M059J (cell line): ENCODE data around the gene SERPING1. TPM values are rescaled to one million over a fixed set of nuclear protein-coding genes. Genes with fewer than 3 reads are reported as not detected.

Experiments
- DNase-seq: peaks from one replicate; pipeline ENCODE4 v3.0.0-alpha.2; 2012; ENCODE audit warnings: low read depth
- total RNA-seq: library from RNA; depleted of rRNA; stranded (reverse); fragments of >200 nt; shearing (Covaris generic); gene quantifications from 2 replicates; pipeline ENCODE4 v1.2.3, GENCODE V29; 2014

The SERPING1 gene
- total RNA-seq, 1 experiment from 2014 or later: 17.0 TPM

DNA sequence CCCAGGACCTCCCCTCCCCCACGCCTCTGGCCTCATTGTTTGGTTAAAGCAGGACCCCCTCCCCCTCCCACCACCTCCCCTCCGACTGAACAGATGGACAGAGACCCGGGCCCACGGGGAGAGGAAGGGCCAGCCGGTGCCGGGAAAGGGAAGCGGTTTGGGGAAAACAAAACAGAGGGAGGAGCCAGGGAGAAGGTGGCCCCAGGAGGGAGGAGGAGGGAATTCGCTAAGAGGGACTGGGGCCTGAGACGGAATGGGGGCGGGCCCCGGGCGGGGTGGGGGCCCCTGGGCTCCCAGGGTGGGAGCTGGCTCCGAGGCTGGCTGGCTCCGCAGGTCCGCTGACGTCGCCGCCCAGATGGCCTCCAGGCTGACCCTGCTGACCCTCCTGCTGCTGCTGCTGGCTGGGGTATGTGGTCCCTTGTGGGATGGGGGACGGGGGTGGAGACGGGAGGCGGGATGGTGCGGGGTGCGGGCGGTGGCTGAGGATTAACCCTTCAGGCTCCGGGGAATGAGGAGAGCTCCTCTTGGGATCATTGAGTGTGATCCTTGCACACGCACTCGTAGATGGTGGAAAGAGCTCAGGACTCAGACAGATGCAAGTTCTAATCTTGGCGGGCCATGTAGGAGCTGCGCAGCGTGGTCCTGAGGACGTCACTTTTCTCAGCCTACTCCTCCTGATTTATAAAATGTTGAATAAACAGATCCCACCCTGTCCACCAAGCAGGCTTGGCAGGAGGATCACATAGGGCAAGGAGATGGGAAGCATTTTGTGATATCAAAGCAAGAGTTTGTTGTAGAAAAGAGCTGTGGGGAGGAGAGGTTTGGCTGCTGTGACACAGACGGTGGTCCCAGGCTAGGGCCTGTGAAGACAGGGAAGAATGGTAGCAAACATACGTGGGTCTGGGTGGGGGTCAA lies 688 bp downstream of the SERPING1 start:
- peak; percentile 44 for DNase-seq

GRCh38 chr11:57598831-57599155 lies 1.3 kb downstream of the SERPING1 start:
- peak; percentile 24 for DNase-seq

GRCh38 chr11:57599381-57599780 lies 1.9 kb downstream of the SERPING1 start:
- no peak for DNase-seq

GRCh38 chr11:57601297-57601696 lies 3.8 kb downstream of the SERPING1 start:
- peak; percentile 17 for DNase-seq

GRCh38 chr11:57604296-57605027 lies 7.0 kb downstream of the SERPING1 start:
- DNase-seq: no peak

DNA sequence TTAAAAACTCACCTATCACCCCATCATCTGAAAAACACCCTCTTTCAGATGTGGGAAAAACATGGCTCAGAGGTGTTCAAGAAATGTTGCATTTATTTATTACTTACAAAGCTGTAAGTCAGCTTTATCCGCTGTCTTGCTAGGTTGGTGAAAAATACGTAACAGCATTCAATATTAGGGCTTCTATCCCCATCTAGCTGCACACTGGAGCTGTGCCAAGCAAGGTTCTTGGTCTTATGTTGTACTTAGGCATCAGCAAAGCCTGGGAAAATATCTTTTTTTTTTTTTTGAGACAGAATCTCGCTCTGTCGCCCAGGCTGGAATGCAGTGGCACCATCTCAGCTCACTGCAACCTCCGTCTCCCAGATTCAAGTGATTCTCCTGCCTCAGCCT lies 7.5 kb downstream of the SERPING1 start:
- DNase-seq: no peak

DNA sequence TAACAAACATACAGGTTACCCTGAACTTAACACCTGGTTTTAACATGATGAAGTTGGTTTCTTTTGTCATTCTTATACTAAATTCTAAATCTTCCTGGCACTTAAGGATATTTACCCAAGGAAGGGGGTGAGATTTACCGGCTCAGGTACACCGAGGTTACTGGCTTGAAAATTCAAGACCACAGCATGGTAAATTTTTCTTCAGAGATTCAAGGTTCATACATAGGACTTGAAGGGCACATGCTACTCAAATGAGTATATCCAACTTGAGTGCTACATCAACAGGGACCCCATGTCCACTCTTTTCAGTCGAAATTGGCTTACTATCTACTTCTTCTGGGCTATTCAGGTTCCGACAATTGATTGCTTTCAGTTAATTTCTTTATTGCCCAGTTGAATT lies 12.7 kb downstream of the SERPING1 start:
- no peak for DNase-seq

DNA sequence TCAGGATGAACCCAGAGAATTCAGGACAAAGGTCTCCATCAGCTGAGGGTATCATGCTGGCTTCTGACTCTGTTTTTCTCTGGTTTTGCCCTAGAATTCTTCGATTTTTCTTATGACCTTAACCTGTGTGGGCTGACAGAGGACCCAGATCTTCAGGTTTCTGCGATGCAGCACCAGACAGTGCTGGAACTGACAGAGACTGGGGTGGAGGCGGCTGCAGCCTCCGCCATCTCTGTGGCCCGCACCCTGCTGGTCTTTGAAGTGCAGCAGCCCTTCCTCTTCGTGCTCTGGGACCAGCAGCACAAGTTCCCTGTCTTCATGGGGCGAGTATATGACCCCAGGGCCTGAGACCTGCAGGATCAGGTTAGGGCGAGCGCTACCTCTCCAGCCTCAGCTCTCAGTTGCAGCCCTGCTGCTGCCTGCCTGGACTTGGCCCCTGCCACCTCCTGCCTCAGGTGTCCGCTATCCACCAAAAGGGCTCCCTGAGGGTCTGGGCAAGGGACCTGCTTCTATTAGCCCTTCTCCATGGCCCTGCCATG lies 16.8 kb downstream of the SERPING1 start:
- DNase-seq: no peak

DNA sequence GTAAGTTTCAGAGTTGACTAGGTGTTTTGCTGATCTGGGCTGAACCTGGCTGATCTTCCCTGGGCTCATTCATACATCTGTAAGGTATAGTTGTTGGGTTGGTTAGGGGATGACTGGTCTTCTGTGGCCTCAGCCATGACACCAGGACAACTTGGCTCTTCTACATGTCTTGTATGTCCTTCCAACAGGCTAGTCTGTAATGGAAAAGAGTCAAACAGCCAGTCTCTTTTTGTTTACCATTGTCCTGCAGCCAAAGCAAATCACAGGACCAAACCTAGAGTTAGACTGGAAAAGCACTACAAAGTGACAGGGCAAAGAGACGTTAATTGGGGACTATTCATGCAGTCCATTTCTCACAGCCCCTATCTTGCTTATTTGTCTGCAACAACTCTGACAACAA lies 17.8 kb downstream of the SERPING1 start:
- no peak for DNase-seq

DNA sequence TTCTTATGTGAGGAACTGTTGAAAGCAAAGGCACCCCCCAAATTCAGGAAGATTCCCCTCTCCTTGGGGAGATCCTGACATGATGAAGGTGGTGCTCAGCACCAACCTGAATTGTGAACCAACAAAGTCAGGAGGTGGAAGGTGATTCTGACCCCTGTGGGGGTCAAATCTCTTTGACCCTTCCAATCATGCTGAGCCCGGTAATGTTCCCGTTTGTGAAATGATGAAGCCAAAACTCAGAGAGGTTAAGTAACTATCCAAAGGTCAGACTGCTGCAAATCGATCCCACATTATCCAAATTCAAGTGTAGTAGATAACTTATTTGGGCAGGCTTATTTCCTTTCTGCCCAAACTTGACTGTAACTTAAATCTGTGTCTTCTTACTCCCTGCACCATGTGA lies 19.1 kb downstream of the SERPING1 start:
- DNase-seq: no peak

DNA sequence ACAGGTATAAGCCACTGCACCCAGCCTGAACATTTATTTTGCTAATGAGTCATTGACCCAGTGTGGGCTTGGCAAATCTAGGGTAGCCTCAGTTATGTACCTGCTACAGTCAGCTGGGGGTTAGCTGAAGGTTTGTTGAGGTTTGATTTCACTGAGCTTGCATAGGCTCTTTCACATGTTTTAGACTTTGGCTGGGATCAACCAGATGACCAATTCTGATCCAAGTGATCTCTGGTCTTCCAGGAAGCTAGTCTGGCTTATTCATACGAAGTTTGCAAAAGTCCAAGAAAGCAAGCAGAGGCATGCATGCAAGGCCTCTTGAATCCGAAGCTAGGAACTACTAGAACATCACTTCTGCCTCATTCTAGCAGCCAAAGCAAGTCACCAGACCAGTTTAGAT lies 21.0 kb downstream of the SERPING1 start:
- peak; percentile 21 for DNase-seq

DNA sequence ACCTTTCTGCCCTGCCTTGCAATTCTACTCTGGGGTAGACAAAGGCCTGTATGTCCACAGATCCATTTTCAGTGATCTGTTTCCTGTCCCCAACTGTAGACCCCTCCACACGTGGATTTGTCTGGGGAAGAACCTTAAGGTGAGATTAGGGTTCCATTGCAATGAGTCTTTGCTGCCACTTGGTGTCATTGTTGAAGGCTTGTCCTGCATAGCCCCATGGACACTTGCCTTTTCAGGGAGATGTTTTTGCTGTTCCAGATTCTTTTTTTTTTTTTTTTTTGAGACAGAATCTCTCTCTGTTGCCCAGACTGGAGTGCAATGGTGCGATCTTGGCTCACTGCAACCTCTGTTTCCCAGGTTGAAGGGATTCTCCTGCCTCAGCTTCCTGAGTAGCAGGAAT lies 21.8 kb downstream of the SERPING1 start:
- DNase-seq: no peak

- no peak for DNase-seq
Observed at GRCh38 chr11:57620467-57620866, 23.0 kb downstream of the SERPING1 start.

DNA sequence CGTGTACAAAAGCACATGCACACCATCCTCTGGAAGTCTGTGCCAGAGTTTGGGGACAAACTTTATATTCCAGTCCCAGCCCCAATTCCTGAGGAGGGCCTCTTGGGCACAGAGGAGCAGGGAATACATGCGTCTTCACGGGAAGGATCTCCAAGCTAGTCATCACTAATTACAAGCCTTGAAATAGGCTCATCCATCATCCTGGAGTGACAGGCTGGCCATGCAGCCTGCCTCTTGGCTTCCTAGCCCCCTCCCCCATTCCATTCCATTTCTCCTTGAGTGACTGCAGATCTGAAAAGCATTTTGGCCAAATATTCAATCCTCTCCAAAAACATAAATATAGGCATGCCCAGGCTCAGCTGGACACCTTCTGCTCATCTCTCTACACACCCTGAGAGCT lies 24.8 kb downstream of the SERPING1 start:
- peak; percentile 26 for DNase-seq

GRCh38 chr11:57624864-57625263 lies 27.4 kb downstream of the SERPING1 start:
- DNase-seq: no peak

DNA sequence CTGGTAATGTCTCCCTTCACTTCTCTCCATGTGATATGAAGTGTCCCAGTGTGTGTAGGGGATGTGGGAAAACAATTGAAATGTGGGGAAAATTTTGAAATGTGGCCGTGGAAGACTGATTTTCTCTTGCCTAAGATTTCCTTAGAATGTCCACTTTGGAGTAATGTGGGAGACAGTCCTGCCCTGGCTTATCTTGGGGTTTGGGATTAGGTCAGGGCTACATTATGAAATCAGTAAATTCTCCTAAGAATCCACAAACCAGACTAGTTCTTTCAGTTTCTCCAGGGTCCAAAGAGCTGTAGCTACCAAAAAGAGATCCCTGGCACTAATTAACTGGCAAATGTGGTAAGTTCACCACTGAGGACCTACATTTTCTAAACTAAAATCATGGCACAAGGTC lies 29.4 kb downstream of the SERPING1 start:
- DNase-seq: no peak

GRCh38 chr11:57630171-57630570 lies 32.7 kb downstream of the SERPING1 start:
- no peak for DNase-seq

DNA sequence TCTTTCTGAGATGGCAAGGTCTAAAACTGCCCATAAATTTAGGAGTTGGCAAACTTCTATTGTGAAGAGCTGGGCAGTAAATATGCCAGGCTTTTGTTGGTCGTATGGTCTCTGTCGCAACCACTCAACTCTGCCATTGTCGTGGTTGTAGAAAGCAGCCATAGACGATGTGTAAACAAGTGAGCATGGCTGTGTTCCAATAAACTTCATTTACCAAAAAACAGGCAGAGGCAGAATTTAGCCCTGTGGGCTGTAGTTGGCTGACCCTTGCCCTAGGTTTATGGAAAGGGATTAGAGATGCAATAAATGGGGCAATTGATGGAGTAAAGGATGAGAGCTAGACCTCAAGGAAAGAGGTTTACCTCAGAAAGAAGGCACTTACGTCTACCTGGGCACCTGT lies 34.6 kb downstream of the SERPING1 start:
- DNase-seq: no peak

GRCh38 chr11:57633394-57634070 lies 36.0 kb downstream of the SERPING1 start:
- DNase-seq: no peak

DNA sequence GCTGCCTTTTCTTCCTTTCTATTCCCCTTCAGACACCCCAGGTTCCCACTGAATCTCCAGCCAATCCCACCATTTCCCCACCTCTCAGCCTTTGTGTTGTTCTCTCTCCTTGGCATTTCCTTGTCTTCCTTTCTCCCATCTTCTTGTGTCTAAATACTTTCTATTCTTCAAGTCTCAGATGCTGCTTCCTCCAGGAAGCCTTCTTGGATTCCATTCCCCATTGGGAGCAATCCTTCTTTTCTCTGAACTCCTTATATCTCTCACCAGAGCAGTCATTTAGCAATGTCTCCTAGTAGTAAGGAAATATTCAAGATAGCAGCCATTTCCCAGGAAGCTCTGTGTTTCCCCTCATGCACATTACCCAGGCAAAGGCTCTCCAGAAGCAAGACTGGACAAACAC lies 36.8 kb downstream of the SERPING1 start:
- no peak for DNase-seq

DNA sequence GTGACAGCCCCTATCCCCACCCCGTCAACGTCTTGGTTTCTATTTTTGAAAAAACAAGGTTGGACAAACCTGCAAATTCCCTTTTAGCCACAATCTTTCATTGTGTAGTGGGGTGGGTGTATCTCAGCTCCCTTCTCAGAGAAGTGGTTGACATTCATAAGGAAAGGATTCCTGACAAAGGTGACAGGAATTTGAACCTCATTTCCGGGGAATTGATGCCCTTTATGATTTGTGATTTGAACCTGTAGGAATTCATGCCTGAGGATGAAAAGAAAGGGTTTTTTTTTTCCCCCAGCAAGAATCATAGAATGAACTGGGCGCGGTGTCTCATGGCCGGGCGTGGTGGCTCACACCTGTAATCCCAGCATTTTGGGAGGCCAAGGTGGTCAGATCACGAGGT lies 37.8 kb downstream of the SERPING1 start:
- DNase-seq: peak; percentile 40

- no peak for DNase-seq
Observed at GRCh38 chr11:57637626-57638004, 40.1 kb downstream of the SERPING1 start.
